ENCODE measurements around the gene RPL38.

Gene RPL38

GRCh38 chr17:74245145-74245831 lies 41.8 kb downstream of the RPL38 start:
- ChIA-PET POLR2A (interaction anchor here (0.5 kb wide), 1 partner anchor 256 kb away, joined by 4 read pairs; no protein-coding TSS in a partner anchor), CTCF (no interaction called here)
- H3K27ac ChIP-seq (ENCODE audit: extremely low read depth, low read depth, low read length): no peak overlapping the region
- H3K9me3 ChIP-seq (ENCODE audit: control insufficient read depth, insufficient read depth, low read depth, low read length): no peaks in the 10 kb centered on the region
- H3K4me1 ChIP-seq (ENCODE audit: control insufficient read depth, insufficient read depth, low read length): no peaks in the 10 kb centered on the region
- TF ChIP-seq ZIC2 (tag by site-specific recombination; IDR thresholded peaks at IDR 0.05): peak; percentile 100
- TF ChIP-seq ZNF10 (tag by site-specific recombination; IDR thresholded peaks at IDR 0.05): no peak
- 0 out of 2 replicates have a peak, but pooled peaks have one; percentile 21 for TF ChIP-seq ZBTB8A (tag by site-specific recombination; IDR thresholded peaks at IDR 0.05)
- no peak for TF ChIP-seq ZNF311 (tag by site-specific recombination; IDR thresholded peaks at IDR 0.05; ENCODE audit: borderline replicate concordance)
- no peak for TF ChIP-seq MZF1 (tag by site-specific recombination; IDR thresholded peaks at IDR 0.05; ENCODE audit: borderline replicate concordance)
- TF ChIP-seq ZNF76 (tag by site-specific recombination; IDR thresholded peaks at IDR 0.05; ENCODE audit: borderline replicate concordance, low read depth): no peak
- peak; percentile 78 for TF ChIP-seq ZNF223 (tag by site-specific recombination; IDR thresholded peaks at IDR 0.05)
- TF ChIP-seq SP3 (tag by site-specific recombination; IDR thresholded peaks at IDR 0.05): no peak
- 0 out of 2 replicates have a peak, but pooled peaks have one; percentile 29 for TF ChIP-seq ZNF341 (tag by site-specific recombination; IDR thresholded peaks at IDR 0.05; ENCODE audit: low read depth)
- no peak for TF ChIP-seq ZBTB44 (tag by site-specific recombination; IDR thresholded peaks at IDR 0.05)
- no peak for TF ChIP-seq ZSCAN4 (tag by site-specific recombination; IDR thresholded peaks at IDR 0.05)
- peak; percentile 59; the same call in 1 of the 2 replicates for TF ChIP-seq ZNF423 (tag by site-specific recombination; IDR thresholded peaks at IDR 0.05)
- H3K4me3 ChIP-seq (ENCODE audit: low read depth, low read length): no peak overlapping the region
- H3K36me3 ChIP-seq (ENCODE audit: control insufficient read depth in 2 of 2, insufficient read depth in 1 of 2, low read length in 2 of 2): peaks cover 0 to 4% of the 10 kb centered on the region in 2 experiments; a peak in 1 of 3 replicates

GRCh38 chr17:74245871-74246270 lies 42.4 kb downstream of the RPL38 start:
- Histone ChIP-seq H3K4me3 (ENCODE audit: low read depth, low read length) (no peak overlapping the region), H3K36me3 (ENCODE audit: control insufficient read depth in 2 of 2, insufficient read depth in 1 of 2, low read length in 2 of 2) (peaks cover 0 to 4% of the 10 kb centered on the region in 2 experiments; a peak in 1 of 3 replicates), H3K27ac (ENCODE audit: extremely low read depth, low read depth, low read length) (no peak overlapping the region), H3K4me1 (ENCODE audit: control insufficient read depth, insufficient read depth, low read length) (no peaks in the 10 kb centered on the region), H3K9me3 (ENCODE audit: control insufficient read depth, insufficient read depth, low read depth, low read length) (no peaks in the 10 kb centered on the region)
- CTCF ChIA-PET: no interaction called here
- no peak for TF ChIP-seq ZNF626 (tag by site-specific recombination; IDR thresholded peaks at IDR 0.05)
- POLR2A ChIA-PET: no interaction called here

- Histone ChIP-seq H3K27ac (ENCODE audit: extremely low read depth, low read depth, low read length) (no peak overlapping the region), H3K4me3 (ENCODE audit: low read depth, low read length) (no peak overlapping the region), H3K9me3 (ENCODE audit: control insufficient read depth, insufficient read depth, low read depth, low read length) (no peaks in the 10 kb centered on the region), H3K4me1 (ENCODE audit: control insufficient read depth, insufficient read depth, low read length) (no peaks in the 10 kb centered on the region), H3K36me3 (ENCODE audit: control insufficient read depth in 2 of 2, insufficient read depth in 1 of 2, low read length in 2 of 2) (no peaks in the 10 kb centered on the region)
- ChIA-PET POLR2A (no interaction called here), CTCF (interaction anchor here (0.6 to 0.7 kb wide), 3 partner anchors 46 to 758 kb away, joined by 3 to 5 read pairs (median 5); partner anchors contain the start of gene GPR142)
- TF ChIP-seq CTCF (tag by site-specific recombination; IDR thresholded peaks at IDR 0.05): no peak
- no peak for TF ChIP-seq ZNF335 (tag by site-specific recombination; conservative IDR thresholded peaks at IDR 0.05)
- TF ChIP-seq REPIN1 (tag by site-specific recombination; IDR thresholded peaks at IDR 0.05; ENCODE audit: low read depth): no peak
- TF ChIP-seq ZNF670 (tag by site-specific recombination; IDR thresholded peaks at IDR 0.05; ENCODE audit: low read depth): no peak
- no peak for TF ChIP-seq RBAK (tag by site-specific recombination; IDR thresholded peaks at IDR 0.05)
- TF ChIP-seq ZSCAN16 (tag by site-specific recombination; IDR thresholded peaks at IDR 0.05): no peak
These were observed 46.3 kb downstream of the RPL38 start for GRCh38 chr17:74249590-74250270.

Measured in HEK293 (cell line).